SK-N-MC (cell line): ENCODE results near the gene CXCL8.

Experiments used
- DNase-seq: peaks from one replicate; pipeline ENCODE4 v3.0.0-alpha.2; 2011; ENCODE audit warnings: low read depth, low spot score
- H3K27ac ChIP-seq: fragments of 200-600 bp; sonication (generic); 2 replicates; pipeline ENCODE4 v1.5.1; 2016; ENCODE audit warnings: mixed run types
- H3K36me3 ChIP-seq: fragments of 200-600 bp; sonication (generic); 2 replicates; pipeline ENCODE4 v1.6.1; 2017; ENCODE audit warnings: antibody characterized with exemption, low read length, mixed read lengths; ENCODE audit not compliant: insufficient read depth
- H3K4me3 ChIP-seq: fragments of 200-600 bp; sonication (generic); 2 replicates; pipeline ENCODE4 v1.5.1; 2016
- H3K9ac ChIP-seq: fragments of 200-600 bp; sonication (generic); 2 replicates; pipeline ENCODE4 v1.8.0; 2017; ENCODE audit warnings: mixed run types, mixed read lengths; ENCODE audit not compliant: insufficient read length
- H3K9me3 ChIP-seq: fragments of 200-600 bp; sonication (generic); 2 replicates; pipeline ENCODE4 v1.6.1; 2017; ENCODE audit warnings: low read depth, mild to moderate bottlenecking, antibody characterized with exemption, low read length, moderate library complexity, mixed read lengths
- EZH2 ChIP-seq: fragments of 200-600 bp; sonication (generic); IDR thresholded peaks from one replicate; pipeline ENCODE4 v1.6.1; 2017; ENCODE audit warnings: antibody characterized with exemption
- FOXP2 ChIP-seq: optimal IDR thresholded peaks from 2 replicates; pipeline ENCODE3; 2011; ENCODE audit warnings: mild to moderate bottlenecking, moderate library complexity; ENCODE audit not compliant: insufficient read depth; ENCODE audit errors: extremely low read length, control extremely low read depth
- POLR2AphosphoS5 ChIP-seq: IDR thresholded peaks from 2 replicates; pipeline ENCODE4 v1.6.1; 2012; ENCODE audit warnings: mild to moderate bottlenecking, low read depth, low read length, borderline replicate concordance

CXCL8 gene

GRCh38 chr4:73704314-73705055, 35.9 kb upstream of the CXCL8 start:
- Histone ChIP-seq H3K4me3 (peak overlapping the region; percentile 50), H3K27ac (peak overlapping the region; percentile 78), H3K36me3 (no peaks in the 10 kb centered on the region), H3K9me3 (no peaks in the 10 kb centered on the region), H3K9ac (peak overlapping the region; percentile 25)
- no peak for TF ChIP-seq EZH2
- peak; percentile 73 for TF ChIP-seq FOXP2
- TF ChIP-seq POLR2AphosphoS5, result peak; percentile 46; the same call in 1 of the 2 replicates
- DNase-seq, result peak; percentile 87

- H3K9ac ChIP-seq, result no peak overlapping the region
- DNase-seq, result no peak
Observed at GRCh38 chr4:73705056-73705432, 35.3 kb upstream of the CXCL8 start.

GRCh38 chr4:73705721-73706120, 34.6 kb upstream of the CXCL8 start:
- Histone ChIP-seq H3K9me3 (no peaks in the 10 kb centered on the region), H3K36me3 (no peaks in the 10 kb centered on the region), H3K9ac (no peak overlapping the region), H3K27ac (no peak overlapping the region), H3K4me3 (no peak overlapping the region)
- TF ChIP-seq EZH2, result no peak
- TF ChIP-seq FOXP2, result no peak
- TF ChIP-seq POLR2AphosphoS5, result no peak
- DNase-seq, result no peak

More at GRCh38 chr4:73705056-73705432, 35.3 kb upstream of the CXCL8 start:
- Histone ChIP-seq H3K9me3 (no peaks in the 10 kb centered on the region), H3K36me3 (no peaks in the 10 kb centered on the region), H3K4me3 (peak overlapping the region; percentile 50), H3K27ac (peak overlapping the region; percentile 78)
- no peak for TF ChIP-seq POLR2AphosphoS5
- no peak for TF ChIP-seq FOXP2
- no peak for TF ChIP-seq EZH2

GRCh38 chr4:73706811-73707210, 33.6 kb upstream of the CXCL8 start:
- H3K9ac ChIP-seq, result no peak overlapping the region
- H3K36me3 ChIP-seq, result no peaks in the 10 kb centered on the region
- no peak for TF ChIP-seq POLR2AphosphoS5
- TF ChIP-seq FOXP2, result no peak
- no peak for TF ChIP-seq EZH2
- no peak overlapping the region for H3K27ac ChIP-seq
- H3K4me3 ChIP-seq, result no peak overlapping the region
- no peaks in the 10 kb centered on the region for H3K9me3 ChIP-seq
- no peak for DNase-seq

GRCh38 chr4:73707269-73707875, 33.0 kb upstream of the CXCL8 start:
- Histone ChIP-seq H3K4me3 (no peak overlapping the region), H3K9ac (no peak overlapping the region), H3K36me3 (no peaks in the 10 kb centered on the region), H3K9me3 (no peaks in the 10 kb centered on the region), H3K27ac (peak overlapping the region; percentile 60; the same call in 1 of the 2 replicates)
- no peak for DNase-seq
- TF ChIP-seq FOXP2 (no peak), POLR2AphosphoS5 (no peak), EZH2 (no peak)

GRCh38 chr4:73707918-73708577, 32.3 kb upstream of the CXCL8 start:
- peak; percentile 75 for DNase-seq
- no peak for TF ChIP-seq FOXP2
- TF ChIP-seq EZH2, result no peak
- TF ChIP-seq POLR2AphosphoS5, result no peak
- H3K4me3 ChIP-seq, result peak overlapping the region; percentile 59
- peak overlapping the region; percentile 60; the same call in 1 of the 2 replicates for H3K27ac ChIP-seq
- no peak overlapping the region for H3K9ac ChIP-seq
- no peaks in the 10 kb centered on the region for H3K9me3 ChIP-seq
- no peaks in the 10 kb centered on the region for H3K36me3 ChIP-seq

GRCh38 chr4:73709451-73710033, 30.8 kb upstream of the CXCL8 start:
- Histone ChIP-seq H3K9me3 (no peaks in the 10 kb centered on the region), H3K27ac (no peak overlapping the region), H3K36me3 (no peaks in the 10 kb centered on the region), H3K4me3 (no peak overlapping the region), H3K9ac (no peak overlapping the region)
- no peak for DNase-seq
- TF ChIP-seq EZH2, result no peak

GRCh38 chr4:73710094-73710493, 30.3 kb upstream of the CXCL8 start:
- TF ChIP-seq POLR2AphosphoS5 (no peak), FOXP2 (no peak), EZH2 (no peak)
- Histone ChIP-seq H3K27ac (no peak overlapping the region), H3K9ac (no peak overlapping the region), H3K36me3 (no peaks in the 10 kb centered on the region), H3K9me3 (no peaks in the 10 kb centered on the region), H3K4me3 (no peak overlapping the region)
- no peak for DNase-seq
